Measurements from ENCODE around the gene KRTAP13-1. TPM values are rescaled to one million over a fixed set of nuclear protein-coding genes. Genes with fewer than 3 reads are reported as not detected.

KRTAP13-1 gene
- total RNA-seq (2022) (not detected in 2 replicates), Bru-seq, nascent RNA (not detected), BruChase-seq, experiment 1, labeled RNA remaining after a 6-hour chase (not detected), BruChase-seq, experiment 2, labeled RNA remaining after a 2-hour chase (not detected)
- long read RNA-seq: 0 reads

GRCh38 chr21:30395731-30396130 lies at the start of gene KRTAP13-1:
Gene KRTAP13-1 (plus strand): TSS chr21:30396031. CDS start chr21:30396087, 56 bp downstream.
- TF ChIP-seq, protein P1, sequence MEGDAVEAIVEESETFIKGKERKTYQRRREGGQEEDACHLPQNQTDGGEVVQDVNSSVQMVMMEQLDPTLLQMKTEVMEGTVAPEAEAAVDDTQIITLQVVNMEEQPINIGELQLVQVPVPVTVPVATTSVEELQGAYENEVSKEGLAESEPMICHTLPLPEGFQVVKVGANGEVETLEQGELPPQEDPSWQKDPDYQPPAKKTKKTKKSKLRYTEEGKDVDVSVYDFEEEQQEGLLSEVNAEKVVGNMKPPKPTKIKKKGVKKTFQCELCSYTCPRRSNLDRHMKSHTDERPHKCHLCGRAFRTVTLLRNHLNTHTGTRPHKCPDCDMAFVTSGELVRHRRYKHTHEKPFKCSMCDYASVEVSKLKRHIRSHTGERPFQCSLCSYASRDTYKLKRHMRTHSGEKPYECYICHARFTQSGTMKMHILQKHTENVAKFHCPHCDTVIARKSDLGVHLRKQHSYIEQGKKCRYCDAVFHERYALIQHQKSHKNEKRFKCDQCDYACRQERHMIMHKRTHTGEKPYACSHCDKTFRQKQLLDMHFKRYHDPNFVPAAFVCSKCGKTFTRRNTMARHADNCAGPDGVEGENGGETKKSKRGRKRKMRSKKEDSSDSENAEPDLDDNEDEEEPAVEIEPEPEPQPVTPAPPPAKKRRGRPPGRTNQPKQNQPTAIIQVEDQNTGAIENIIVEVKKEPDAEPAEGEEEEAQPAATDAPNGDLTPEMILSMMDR (IDR thresholded peaks at IDR 0.05; ENCODE audit: unreplicated experiment): no peak
- H3K27ac Mint-ChIP-seq (ENCODE audit: unreplicated experiment): no peak within 1 kb of the TSS
- DNase-seq: no peak
- no TSS peak for BruUV-seq (replicated peaks)
- no peaks in the 10 kb centered on the region for H3K27me3 Mint-ChIP-seq (ENCODE audit: unreplicated experiment)
- H3K36me3 Mint-ChIP-seq (ENCODE audit: insufficient read depth, unreplicated experiment): no peaks in the 10 kb centered on the region
- no peak within 1 kb of the TSS for H3K4me3 Mint-ChIP-seq (ENCODE audit: low read depth, unreplicated experiment)
- no peaks in the 10 kb centered on the region for H3K4me1 Mint-ChIP-seq (ENCODE audit: low read depth, unreplicated experiment)
- intact Hi-C loops (cut with micrococcal nuclease; ENCODE audit: unreplicated experiment): no loop called here
- H3K9me3 Mint-ChIP-seq (ENCODE audit: low read depth, unreplicated experiment): peaks cover 2% of the 10 kb centered on the region
- CTCF ChIA-PET: no interaction called here

- no peaks in the 10 kb centered on the region for H3K4me1 Mint-ChIP-seq (ENCODE audit: low read depth, unreplicated experiment)
- BruUV-seq (replicated peaks): no TSS peak
- no peak within 1 kb of the TSS for H3K4me3 Mint-ChIP-seq (ENCODE audit: low read depth, unreplicated experiment)
- TF ChIP-seq, protein P1 (IDR thresholded peaks at IDR 0.05; ENCODE audit: unreplicated experiment): no peak
- CTCF ChIA-PET: interaction anchor here (0.6 kb wide), 1 partner anchor 165 kb away, joined by 3 read pairs; no protein-coding TSS in a partner anchor
- no peaks in the 10 kb centered on the region for H3K9me3 Mint-ChIP-seq (ENCODE audit: low read depth, unreplicated experiment)
- H3K27me3 Mint-ChIP-seq (ENCODE audit: unreplicated experiment): no peaks in the 10 kb centered on the region
- H3K27ac Mint-ChIP-seq (ENCODE audit: unreplicated experiment): no peak within 1 kb of the TSS
- no peak for DNase-seq
- intact Hi-C loops (cut with micrococcal nuclease; ENCODE audit: unreplicated experiment): no loop called here
- no peaks in the 10 kb centered on the region for H3K36me3 Mint-ChIP-seq (ENCODE audit: insufficient read depth, unreplicated experiment)
Observed at GRCh38 chr21:30348506-30348905, 47.3 kb upstream of the KRTAP13-1 start, which contains the start of gene KRTAP23-1. Gene KRTAP23-1 (minus strand): TSS chr21:30348606. CDS start chr21:30348606, 0 bp downstream.

DNA sequence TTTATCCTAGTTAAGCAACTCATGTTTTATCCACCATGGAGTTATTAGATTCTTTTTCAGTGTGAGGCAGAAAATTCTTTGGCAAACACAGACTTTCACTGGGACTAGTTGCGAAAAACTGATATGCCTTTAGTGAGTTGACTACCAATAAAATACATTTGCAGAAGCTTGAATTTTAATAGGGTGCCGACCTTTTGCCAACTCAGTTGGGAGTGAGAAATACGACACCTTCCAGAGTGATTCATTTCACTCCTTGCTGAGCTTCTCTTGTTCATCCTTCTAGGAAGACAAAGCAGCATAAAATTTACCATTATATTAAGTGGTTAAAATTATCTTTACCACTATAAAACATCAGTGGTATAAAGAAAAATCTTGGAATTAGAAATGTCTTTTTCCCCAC lies 46.3 kb upstream of the KRTAP13-1 start:
- H3K27ac Mint-ChIP-seq (ENCODE audit: unreplicated experiment): no peak overlapping the region
- peaks cover 2% of the 10 kb centered on the region for H3K9me3 Mint-ChIP-seq (ENCODE audit: low read depth, unreplicated experiment)
- intact Hi-C loops (cut with micrococcal nuclease; ENCODE audit: unreplicated experiment): no loop called here
- no peaks in the 10 kb centered on the region for H3K36me3 Mint-ChIP-seq (ENCODE audit: insufficient read depth, unreplicated experiment)
- no peak overlapping the region for H3K4me3 Mint-ChIP-seq (ENCODE audit: low read depth, unreplicated experiment)
- H3K27me3 Mint-ChIP-seq (ENCODE audit: unreplicated experiment): peaks cover 9% of the 10 kb centered on the region
- BruUV-seq (replicated peaks): no TSS peak
- TF ChIP-seq, protein P1 (IDR thresholded peaks at IDR 0.05; ENCODE audit: unreplicated experiment): no peak
- CTCF ChIA-PET: no interaction called here
- no peaks in the 10 kb centered on the region for H3K4me1 Mint-ChIP-seq (ENCODE audit: low read depth, unreplicated experiment)
- no peak for DNase-seq

DNA sequence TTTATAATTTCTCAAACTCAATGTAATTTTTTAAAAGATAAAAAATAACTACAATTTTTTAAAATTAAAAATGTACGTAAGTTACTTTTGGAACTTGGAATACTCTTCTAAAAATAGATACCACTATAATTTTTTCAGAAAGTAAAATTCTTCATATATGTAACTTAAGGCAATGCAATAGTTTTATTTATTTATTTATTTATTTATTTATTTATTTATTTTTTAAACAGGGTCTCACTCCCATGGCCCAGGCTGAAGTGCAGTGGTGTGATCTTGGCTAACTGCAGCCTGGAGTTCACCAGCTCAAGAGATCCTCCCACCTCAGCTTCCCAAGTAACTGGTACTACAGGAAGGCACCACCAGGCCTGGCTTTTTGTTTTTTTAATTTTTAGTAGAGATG lies 44.3 kb upstream of the KRTAP13-1 start:
- peaks cover 18% of the 10 kb centered on the region for H3K27me3 Mint-ChIP-seq (ENCODE audit: unreplicated experiment)
- TF ChIP-seq, protein P1 (IDR thresholded peaks at IDR 0.05; ENCODE audit: unreplicated experiment): no peak
- BruUV-seq (replicated peaks): no TSS peak
- H3K4me1 Mint-ChIP-seq (ENCODE audit: low read depth, unreplicated experiment): no peaks in the 10 kb centered on the region
- no peak overlapping the region for H3K4me3 Mint-ChIP-seq (ENCODE audit: low read depth, unreplicated experiment)
- intact Hi-C loops (cut with micrococcal nuclease; ENCODE audit: unreplicated experiment): no loop called here
- H3K27ac Mint-ChIP-seq (ENCODE audit: unreplicated experiment): no peak overlapping the region
- CTCF ChIA-PET: no interaction called here
- H3K36me3 Mint-ChIP-seq (ENCODE audit: insufficient read depth, unreplicated experiment): no peaks in the 10 kb centered on the region
- peaks cover 3% of the 10 kb centered on the region for H3K9me3 Mint-ChIP-seq (ENCODE audit: low read depth, unreplicated experiment)
- DNase-seq: no peak
